Measurements from ENCODE around the gene SCAMP1.

DNA sequence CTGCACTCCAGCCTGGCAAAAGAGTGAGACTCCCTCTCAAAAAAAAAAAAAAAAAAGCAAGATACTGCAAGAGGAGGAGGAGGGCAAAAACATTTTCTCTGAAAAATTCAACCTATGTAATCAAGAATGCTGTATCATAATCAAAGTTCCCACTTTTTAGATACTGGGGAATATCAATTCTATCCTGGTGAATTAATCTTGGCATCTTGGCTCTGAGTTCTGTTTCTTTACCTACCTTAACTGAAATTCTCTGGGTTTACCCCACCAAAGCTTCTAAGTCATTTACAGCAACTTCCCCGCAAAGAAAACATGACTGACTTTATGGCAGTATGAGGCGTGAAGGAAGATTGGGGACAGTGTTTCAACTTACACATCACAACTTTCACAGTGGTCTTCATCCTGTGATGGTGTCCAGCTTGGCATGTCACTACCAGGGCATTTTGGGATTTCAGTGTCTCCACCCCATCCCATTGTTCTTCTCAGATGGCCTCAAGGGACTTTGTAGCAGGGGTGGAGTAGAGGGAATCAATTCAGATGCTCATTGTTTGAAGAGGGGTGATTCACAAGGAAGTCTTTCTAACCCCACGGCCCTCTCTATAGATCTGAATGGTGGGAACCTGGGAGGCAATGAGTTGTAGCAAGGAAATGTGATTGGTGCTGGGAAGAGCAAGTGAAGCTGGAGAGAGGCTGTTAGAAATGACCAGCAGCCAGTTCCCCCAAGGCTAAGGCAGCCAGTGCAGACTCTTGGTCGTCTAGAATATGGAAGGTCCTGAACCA lies 130.5 kb downstream of the SCAMP1 start:
- TF ChIP-seq, protein P1, sequence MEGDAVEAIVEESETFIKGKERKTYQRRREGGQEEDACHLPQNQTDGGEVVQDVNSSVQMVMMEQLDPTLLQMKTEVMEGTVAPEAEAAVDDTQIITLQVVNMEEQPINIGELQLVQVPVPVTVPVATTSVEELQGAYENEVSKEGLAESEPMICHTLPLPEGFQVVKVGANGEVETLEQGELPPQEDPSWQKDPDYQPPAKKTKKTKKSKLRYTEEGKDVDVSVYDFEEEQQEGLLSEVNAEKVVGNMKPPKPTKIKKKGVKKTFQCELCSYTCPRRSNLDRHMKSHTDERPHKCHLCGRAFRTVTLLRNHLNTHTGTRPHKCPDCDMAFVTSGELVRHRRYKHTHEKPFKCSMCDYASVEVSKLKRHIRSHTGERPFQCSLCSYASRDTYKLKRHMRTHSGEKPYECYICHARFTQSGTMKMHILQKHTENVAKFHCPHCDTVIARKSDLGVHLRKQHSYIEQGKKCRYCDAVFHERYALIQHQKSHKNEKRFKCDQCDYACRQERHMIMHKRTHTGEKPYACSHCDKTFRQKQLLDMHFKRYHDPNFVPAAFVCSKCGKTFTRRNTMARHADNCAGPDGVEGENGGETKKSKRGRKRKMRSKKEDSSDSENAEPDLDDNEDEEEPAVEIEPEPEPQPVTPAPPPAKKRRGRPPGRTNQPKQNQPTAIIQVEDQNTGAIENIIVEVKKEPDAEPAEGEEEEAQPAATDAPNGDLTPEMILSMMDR (IDR thresholded peaks at IDR 0.05), result no peak
- TF ChIP-seq POLR2A (IDR thresholded peaks at IDR 0.05) (no peak), EP300 (IDR thresholded peaks at IDR 0.05) (no peak)
